MM.1S (cell line): ENCODE results near the gene CDKL1.

Experiments
- DNase-seq: peaks from one replicate; pipeline ENCODE4 v3.0.0-alpha.2; 2015
- H2AFZ ChIP-seq: fragments of 300-600 bp; sonication (generic); 2 replicates; pipeline ENCODE4 v1.6.0; 2016; ENCODE audit warnings: antibody characterized with exemption, low read length
- H3F3A ChIP-seq: fragments of 300-600 bp; sonication (generic); 2 replicates; pipeline ENCODE4 v1.6.1; 2016; ENCODE audit warnings: mild to moderate bottlenecking, antibody characterized with exemption, low read length, moderate library complexity, mixed read lengths; ENCODE audit not compliant: insufficient read depth
- H3K27ac ChIP-seq: fragments of 300-600 bp; sonication (generic); 2 replicates; pipeline ENCODE4 v1.5.1; 2016; ENCODE audit warnings: mild to moderate bottlenecking, low read length
- H3K27me3 ChIP-seq: fragments of 300-600 bp; sonication (generic); replicated peaks from 2 replicates; pipeline ENCODE4 v1.6.0; 2016; ENCODE audit warnings: low read length; ENCODE audit not compliant: insufficient read depth
- H3K36me3 ChIP-seq: fragments of 300-600 bp; sonication (generic); replicated peaks from 2 replicates; pipeline ENCODE4 v1.6.1; 2016; ENCODE audit warnings: mild to moderate bottlenecking, low read length, mixed read lengths; ENCODE audit not compliant: insufficient read depth
- H3K4me1 ChIP-seq: fragments of 300-600 bp; sonication (generic); 2 replicates; pipeline ENCODE4 v1.6.1; 2016; ENCODE audit warnings: low read length, mixed read lengths
- H3K4me2 ChIP-seq: fragments of 300-600 bp; sonication (generic); 2 replicates; pipeline ENCODE4 v1.6.0; 2016; ENCODE audit warnings: low read depth, low read length
- H3K4me3 ChIP-seq: fragments of 300-600 bp; sonication (generic); 2 replicates; pipeline ENCODE4 v1.5.1; 2016; ENCODE audit warnings: low read length, mixed read lengths
- H3K79me2 ChIP-seq: fragments of 300-600 bp; sonication (generic); 2 replicates; pipeline ENCODE4 v1.6.1; 2016; ENCODE audit warnings: mixed run types, low read length, mixed read lengths
- H3K9ac ChIP-seq: fragments of 300-600 bp; sonication (generic); 2 replicates; pipeline ENCODE4 v1.6.1; 2016; ENCODE audit warnings: low read length, mixed read lengths
- H3K9me2 ChIP-seq: fragments of 300-600 bp; sonication (generic); replicated peaks from 2 replicates; pipeline ENCODE4 v1.6.1; 2016; ENCODE audit warnings: mild to moderate bottlenecking, low read length, mixed read lengths; ENCODE audit not compliant: insufficient read depth
- H3K9me3 ChIP-seq: fragments of 300-600 bp; sonication (generic); replicated peaks from 2 replicates; pipeline ENCODE4 v1.6.1; 2016; ENCODE audit warnings: mild to moderate bottlenecking, low read length, mixed read lengths; ENCODE audit not compliant: insufficient read depth
- H4K20me1 ChIP-seq: fragments of 300-600 bp; sonication (generic); 2 replicates; pipeline ENCODE4 v1.6.1; 2016; ENCODE audit warnings: mild to moderate bottlenecking, low read length, moderate library complexity, mixed read lengths; ENCODE audit not compliant: insufficient read depth
- CTCF ChIP-seq: fragments of 300-600 bp; sonication (generic); IDR thresholded peaks from 2 replicates; pipeline ENCODE4 v1.5.1; 2016; ENCODE audit warnings: antibody characterized with exemption, low read length, mixed read lengths
- EZH2 ChIP-seq: fragments of 300-600 bp; sonication (generic); optimal IDR thresholded peaks from 2 replicates; pipeline ENCODE3; 2017; ENCODE audit warnings: low read depth, mild to moderate bottlenecking, antibody characterized with exemption, low read length, mixed read lengths
- EZH2phosphoT487 ChIP-seq: fragments of 300-600 bp; sonication (generic); IDR thresholded peaks from 2 replicates; pipeline ENCODE4 v1.6.1; 2018; ENCODE audit warnings: antibody characterized with exemption, low read length

The CDKL1 gene

GRCh38 chr14:50387548-50387947 is 9.1 kb downstream of the CDKL1 start:
- H3K4me3 ChIP-seq = no peak overlapping the region
- H3K9me3 ChIP-seq = no peaks in the 10 kb centered on the region
- no peak overlapping the region for H3K4me2 ChIP-seq
- no peaks in the 10 kb centered on the region for H4K20me1 ChIP-seq
- no peak for DNase-seq
- H3K9me2 ChIP-seq = no peaks in the 10 kb centered on the region
- no peak overlapping the region for H3K9ac ChIP-seq
- no peaks in the 10 kb centered on the region for H3K4me1 ChIP-seq
- TF ChIP-seq EZH2phosphoT487 (no peak), CTCF (no peak), EZH2 (no peak)
- no peaks in the 10 kb centered on the region for H3K27me3 ChIP-seq
- no peak overlapping the region for H3K27ac ChIP-seq
- no peaks in the 10 kb centered on the region for H3K79me2 ChIP-seq
- H3F3A ChIP-seq = no peaks in the 10 kb centered on the region
- H2AFZ ChIP-seq = no peak overlapping the region
- no peaks in the 10 kb centered on the region for H3K36me3 ChIP-seq

- no peak overlapping the region for H3K9ac ChIP-seq
- no peaks in the 10 kb centered on the region for H3K4me1 ChIP-seq
- H3K4me2 ChIP-seq = no peak overlapping the region
- no peaks in the 10 kb centered on the region for H3K9me3 ChIP-seq
- no peak overlapping the region for H3K27ac ChIP-seq
- no peak overlapping the region for H2AFZ ChIP-seq
- no peaks in the 10 kb centered on the region for H3K79me2 ChIP-seq
- H3F3A ChIP-seq = no peaks in the 10 kb centered on the region
- H4K20me1 ChIP-seq = no peaks in the 10 kb centered on the region
- no peaks in the 10 kb centered on the region for H3K27me3 ChIP-seq
- no peak for TF ChIP-seq EZH2phosphoT487
- no peak for TF ChIP-seq CTCF
- TF ChIP-seq EZH2 = no peak
- no peak overlapping the region for H3K4me3 ChIP-seq
- no peaks in the 10 kb centered on the region for H3K9me2 ChIP-seq
- DNase-seq = no peak
- no peaks in the 10 kb centered on the region for H3K36me3 ChIP-seq
These were observed 13.0 kb downstream of the CDKL1 start for GRCh38 chr14:50383618-50384225.

GRCh38 chr14:50381823-50382287 is 14.8 kb downstream of the CDKL1 start:
- H3K9ac ChIP-seq = no peak overlapping the region

More at GRCh38 chr14:50381823-50382287, 14.8 kb downstream of the CDKL1 start:
- no peaks in the 10 kb centered on the region for H3K36me3 ChIP-seq
- no peak overlapping the region for H3K4me3 ChIP-seq
- no peaks in the 10 kb centered on the region for H4K20me1 ChIP-seq
- H3F3A ChIP-seq = no peaks in the 10 kb centered on the region
- no peak for TF ChIP-seq CTCF
- TF ChIP-seq EZH2 = no peak
- no peak for TF ChIP-seq EZH2phosphoT487
- H3K27me3 ChIP-seq = no peaks in the 10 kb centered on the region
- no peak overlapping the region for H3K27ac ChIP-seq
- no peak overlapping the region for H2AFZ ChIP-seq
- DNase-seq = no peak
- H3K4me2 ChIP-seq = no peak overlapping the region
- H3K9me2 ChIP-seq = no peaks in the 10 kb centered on the region
- H3K4me1 ChIP-seq = no peaks in the 10 kb centered on the region
- H3K79me2 ChIP-seq = no peaks in the 10 kb centered on the region
- H3K9me3 ChIP-seq = no peaks in the 10 kb centered on the region
